ENCODE measurements around the gene CA6. TPM values are rescaled to one million over a fixed set of nuclear protein-coding genes. Genes with fewer than 3 reads are reported as not detected.

Gene CA6
- total RNA-seq, 1 experiment from 2014 or later: not detected

DNA sequence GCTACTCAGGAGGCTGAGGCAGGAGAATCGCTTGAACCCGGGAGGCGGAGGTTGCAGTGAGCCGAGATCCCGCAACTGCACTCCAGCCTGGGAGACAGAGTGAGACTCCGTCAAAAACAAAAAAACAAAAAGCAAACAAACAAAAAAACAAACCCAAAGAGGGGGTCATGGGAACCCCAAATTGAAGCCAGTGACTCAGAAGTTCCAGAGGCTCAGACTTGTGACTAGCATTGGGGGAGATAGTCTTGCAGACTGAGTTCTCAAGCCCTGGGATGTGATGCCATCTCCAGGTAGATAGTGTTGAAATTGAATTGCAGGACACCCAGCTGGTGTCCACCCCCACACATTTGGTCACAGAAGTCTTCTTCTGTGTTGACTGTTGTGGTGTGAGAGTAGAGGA is 42.3 kb upstream of the CA6 start:
- Histone ChIP-seq H3K14ac (ENCODE audit: insufficient read depth, low read length) (no peak overlapping the region), H3K79me2 (ENCODE audit: insufficient read depth, low read length) (no peaks in the 10 kb centered on the region), H3K9ac (ENCODE audit: extremely low read depth, insufficient read length, low read length) (no peak overlapping the region), H2AK5ac (ENCODE audit: insufficient read length, low read length) (no peak overlapping the region), H2BK120ac (ENCODE audit: low read depth, low read length, poor library complexity, severe bottlenecking) (no peak overlapping the region), H3K23me2 (ENCODE audit: insufficient read length, low read depth, low read length, poor library complexity, severe bottlenecking) (no peaks in the 10 kb centered on the region), H3K56ac (ENCODE audit: insufficient read length, low read depth, low read length) (no peak overlapping the region), H2BK20ac (ENCODE audit: low read depth, low read length, poor library complexity, severe bottlenecking) (no peak overlapping the region), H4K20me1 (ENCODE audit: control insufficient read depth, insufficient read depth, insufficient read length) (no peaks in the 10 kb centered on the region), H2BK15ac (ENCODE audit: low read depth, low read length) (no peak overlapping the region), H3K4ac (ENCODE audit: low read depth, low read length) (no peak overlapping the region), H3K4me1 (ENCODE audit: insufficient read depth, low read length) (no peaks in the 10 kb centered on the region; the same call in 1 of the 2 replicates), H3K27ac (ENCODE audit: insufficient read length, low read depth, low read length) (no peak overlapping the region), H4K8ac (replicated peaks; ENCODE audit: insufficient read length, low read depth, low read length) (no peak overlapping the region), H2BK5ac (ENCODE audit: insufficient read length, low read length) (no peak overlapping the region), H3T11ph (ENCODE audit: low read length) (no peak overlapping the region), H3K4me2 (ENCODE audit: insufficient read depth, insufficient read length, low read length) (no peak overlapping the region), H3K27me3 (ENCODE audit: insufficient read depth, low read length) (no peaks in the 10 kb centered on the region), H4K5ac (ENCODE audit: insufficient read length, low read depth, low read length) (no peak overlapping the region), H2BK12ac (ENCODE audit: insufficient read length, low read depth, low read length) (no peak overlapping the region), H2AFZ (ENCODE audit: low read length) (no peak overlapping the region), H3K9me3 (ENCODE audit: control insufficient read depth, low read depth, low read length) (no peaks in the 10 kb centered on the region), H3K79me1 (ENCODE audit: insufficient read depth, low read depth, low read length, poor library complexity, severe bottlenecking) (no peaks in the 10 kb centered on the region), H3K23ac (ENCODE audit: insufficient read length, low read depth, low read length) (no peak overlapping the region), H4K91ac (ENCODE audit: insufficient read length, low read depth, low read length) (no peak overlapping the region), H3K18ac (ENCODE audit: insufficient read length, low read depth, low read length) (no peak overlapping the region)
- Mint-ChIP-seq H3K27ac (no peak overlapping the region), H3K36me3 (ENCODE audit: insufficient read depth in 1 of 3, low read depth in 3 of 3) (peaks cover 0 to under 1% (median 0%) of the 10 kb centered on the region in 3 experiments; a peak in 2 of 7 replicates), H3K27me3 (ENCODE audit: low read depth) (peaks cover 3% of the 10 kb centered on the region; the same call in 1 of the 2 replicates), H3K9me3 (peaks cover 4% of the 10 kb centered on the region in 2 experiments; a peak in 3 of 5 replicates), H3K4me3 (no peak overlapping the region), H3K4me1 (peaks cover 16 to 18% of the 10 kb centered on the region in 2 experiments)
- TF ChIP-seq, protein P1, sequence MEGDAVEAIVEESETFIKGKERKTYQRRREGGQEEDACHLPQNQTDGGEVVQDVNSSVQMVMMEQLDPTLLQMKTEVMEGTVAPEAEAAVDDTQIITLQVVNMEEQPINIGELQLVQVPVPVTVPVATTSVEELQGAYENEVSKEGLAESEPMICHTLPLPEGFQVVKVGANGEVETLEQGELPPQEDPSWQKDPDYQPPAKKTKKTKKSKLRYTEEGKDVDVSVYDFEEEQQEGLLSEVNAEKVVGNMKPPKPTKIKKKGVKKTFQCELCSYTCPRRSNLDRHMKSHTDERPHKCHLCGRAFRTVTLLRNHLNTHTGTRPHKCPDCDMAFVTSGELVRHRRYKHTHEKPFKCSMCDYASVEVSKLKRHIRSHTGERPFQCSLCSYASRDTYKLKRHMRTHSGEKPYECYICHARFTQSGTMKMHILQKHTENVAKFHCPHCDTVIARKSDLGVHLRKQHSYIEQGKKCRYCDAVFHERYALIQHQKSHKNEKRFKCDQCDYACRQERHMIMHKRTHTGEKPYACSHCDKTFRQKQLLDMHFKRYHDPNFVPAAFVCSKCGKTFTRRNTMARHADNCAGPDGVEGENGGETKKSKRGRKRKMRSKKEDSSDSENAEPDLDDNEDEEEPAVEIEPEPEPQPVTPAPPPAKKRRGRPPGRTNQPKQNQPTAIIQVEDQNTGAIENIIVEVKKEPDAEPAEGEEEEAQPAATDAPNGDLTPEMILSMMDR (conservative IDR thresholded peaks at IDR 0.05): no peak
- DNase-seq: no peak
- no CpG with 5 or more reads among the region's 6 CpGs for WGBS (ENCODE audit: extremely low coverage, insufficient read length, low lambda C conversion rate)

All from H9 (cell line).